Activated effector memory CD4-positive, alpha-beta T cell treated with anti-CD3 and anti-CD28 coated beads, Interleukin-2, amount 50 U/mL, for 16 hours (primary cell): ENCODE measurements around the gene FOXP4.

Experiments used
- DNase-seq: peaks from one replicate; pipeline ENCODE4 v3.0.0-alpha.2; 2020

FOXP4 gene

DNA sequence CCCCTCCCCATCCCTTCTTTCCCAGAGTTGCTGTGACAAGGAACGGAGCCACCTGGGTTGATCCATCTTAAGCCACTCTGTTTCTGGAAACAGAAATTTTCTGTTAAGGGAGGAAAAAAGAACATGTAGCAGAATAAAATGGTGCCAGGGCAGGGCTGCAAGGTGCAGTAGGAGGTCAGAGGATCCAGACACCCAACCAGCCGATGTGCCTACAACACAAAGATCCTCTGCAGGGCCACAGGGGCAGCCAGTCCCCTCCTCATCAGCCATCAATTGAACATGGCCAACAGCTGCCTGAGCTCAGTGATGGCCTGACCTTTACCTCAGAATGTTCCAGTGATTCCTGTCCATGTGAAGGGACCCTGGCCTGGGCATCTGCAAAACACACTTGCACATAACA is 103.9 kb downstream of the FOXP4 start:
- DNase-seq = no peak

DNA sequence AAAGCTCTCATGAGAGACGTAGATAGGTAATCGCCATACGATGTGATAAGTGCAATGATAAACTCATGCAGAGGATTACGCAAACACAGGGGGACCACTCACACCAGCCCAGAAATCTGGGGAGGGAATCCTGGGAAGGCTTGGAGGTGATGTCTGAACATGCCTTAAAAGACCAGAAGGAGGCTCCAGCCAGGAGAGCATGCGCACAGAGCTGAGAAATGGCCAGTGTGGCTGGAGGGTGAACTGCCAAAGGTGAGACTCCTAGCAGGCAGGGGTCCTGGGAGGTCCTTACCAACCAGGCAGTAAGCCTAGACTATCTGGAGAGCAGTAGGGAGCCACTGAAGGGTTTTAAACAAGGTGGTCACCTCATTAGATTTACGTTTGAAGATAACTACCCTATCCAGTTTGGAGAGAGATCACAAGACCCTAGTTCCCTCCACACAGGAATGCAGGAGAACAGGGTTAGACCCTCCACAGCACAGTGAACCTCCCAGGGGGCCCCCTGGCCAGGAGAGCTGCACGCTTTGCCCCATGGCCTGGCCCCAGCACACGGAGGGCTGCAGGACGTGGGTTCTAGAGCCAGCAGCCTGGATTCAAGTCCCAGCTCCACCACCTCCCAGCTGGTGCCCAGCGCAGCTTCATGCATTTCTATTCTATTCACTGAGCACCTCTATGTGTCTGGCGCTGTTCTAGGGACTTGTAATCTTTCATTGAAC is 105.2 kb downstream of the FOXP4 start:
- no peak for DNase-seq
